Epidermal melanocyte (primary cell): Measurements from ENCODE around the gene BAK1.
"Not testable (repeated sequence)": the region's sequence is repeated elsewhere in the genome, so short reads cannot be mapped to it uniquely, and the experiment has no call there.

Experiments used
- DNase-seq: peaks from one replicate; pipeline ENCODE4 v3.0.0; 2011; ENCODE audit warnings: low spot score; ENCODE audit not compliant: insufficient read length

The BAK1 gene

GRCh38 chr6:33609019-33609418 lies 28.9 kb upstream of the BAK1 start:
- no peak for DNase-seq

DNA sequence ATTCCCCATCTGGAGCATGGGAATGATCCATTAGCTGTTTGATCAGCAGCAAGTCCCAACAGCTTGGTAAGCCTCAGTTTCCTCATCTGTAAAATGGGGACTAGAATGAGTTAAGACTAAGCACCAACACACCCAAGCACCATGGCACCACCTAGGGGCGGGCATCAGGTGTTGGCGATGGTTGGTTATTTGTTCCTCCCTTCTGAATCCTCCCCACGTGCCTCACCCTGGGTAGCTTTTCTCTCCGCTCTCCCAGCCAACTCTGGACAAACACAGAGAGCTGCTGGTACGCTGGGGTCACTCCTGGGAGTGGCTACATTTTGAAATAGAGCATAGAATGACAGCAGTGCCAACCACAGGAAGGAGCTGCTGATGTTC lies 27.7 kb upstream of the BAK1 start:
- no peak for DNase-seq

DNA sequence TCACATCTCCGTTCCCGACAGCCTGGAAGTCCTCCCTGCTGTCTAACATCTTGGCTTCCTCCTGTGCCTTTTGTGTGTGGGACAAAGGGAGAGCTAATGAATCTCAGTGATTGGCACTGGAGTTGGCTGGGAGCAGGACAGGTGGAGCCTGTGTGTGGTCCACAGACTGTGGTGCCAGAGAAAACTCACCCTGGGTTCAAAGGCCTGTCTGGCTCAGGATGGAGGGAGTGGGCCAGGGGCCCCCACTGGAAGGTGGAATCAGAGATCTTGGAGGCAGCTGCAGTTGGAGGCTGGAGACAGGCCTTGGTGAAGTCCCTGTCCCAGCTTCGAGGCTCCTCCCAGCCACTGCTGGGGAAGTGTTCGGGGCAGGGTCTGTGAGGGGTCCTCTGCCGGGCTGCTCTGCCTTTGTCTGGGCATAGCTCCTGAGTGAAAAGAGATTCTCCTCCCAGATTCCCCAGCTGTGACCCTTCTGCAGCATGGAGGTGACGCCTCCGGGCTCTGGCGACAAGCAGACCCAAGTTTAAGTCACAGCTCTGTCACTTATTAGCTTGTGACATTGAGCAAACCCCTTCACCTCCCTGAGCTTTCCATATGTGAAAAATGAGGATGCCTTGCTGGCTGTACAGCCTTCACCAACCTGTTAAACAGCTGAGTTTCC lies 27.2 kb upstream of the BAK1 start:
- DNase-seq, result no peak

- DNase-seq, result no peak
Measured at GRCh38 chr6:33606642-33607041, 26.6 kb upstream of the BAK1 start.

DNA sequence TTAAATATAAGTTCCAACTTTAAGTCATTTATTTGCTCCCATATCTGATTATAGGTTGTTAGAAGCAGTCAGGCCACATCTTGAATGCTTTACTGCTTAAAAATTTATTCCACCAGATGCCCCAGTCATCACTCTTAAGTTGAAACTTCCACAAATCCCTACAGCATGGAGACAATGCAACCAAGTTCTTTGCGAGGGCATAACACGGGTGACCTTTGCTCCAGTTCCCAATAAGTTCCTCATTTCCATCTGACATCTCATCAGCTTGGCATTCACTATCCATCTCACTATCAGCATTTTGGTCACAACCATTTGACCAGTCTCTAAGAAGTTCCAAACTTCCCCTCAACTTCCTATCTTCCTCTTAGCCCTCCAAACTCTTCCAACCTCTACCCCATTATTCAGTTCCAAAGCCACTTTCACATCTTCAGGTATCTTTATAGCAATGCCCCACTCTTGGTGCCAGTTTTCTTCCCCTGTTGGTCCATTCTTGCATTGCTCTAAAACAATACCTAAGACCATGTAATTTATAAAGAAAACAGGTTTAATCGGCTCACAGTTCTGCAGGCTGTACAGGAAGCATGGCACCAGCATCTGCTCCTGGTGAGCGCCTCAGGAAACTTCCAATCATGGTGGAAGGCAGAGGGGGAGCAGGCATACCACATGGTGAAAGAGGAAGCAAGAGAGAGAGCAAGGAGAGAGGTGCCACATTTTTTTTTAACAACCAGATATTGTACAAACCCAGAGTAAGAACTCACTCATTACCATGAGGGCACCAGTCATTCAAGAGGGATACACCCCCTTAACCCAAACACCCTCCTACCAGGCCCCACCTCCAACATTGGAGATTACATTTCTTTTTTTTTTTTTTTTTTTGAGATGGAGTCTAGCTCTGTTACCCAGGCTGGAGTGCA lies 25.1 kb upstream of the BAK1 start:
- DNase-seq, result no peak

DNA sequence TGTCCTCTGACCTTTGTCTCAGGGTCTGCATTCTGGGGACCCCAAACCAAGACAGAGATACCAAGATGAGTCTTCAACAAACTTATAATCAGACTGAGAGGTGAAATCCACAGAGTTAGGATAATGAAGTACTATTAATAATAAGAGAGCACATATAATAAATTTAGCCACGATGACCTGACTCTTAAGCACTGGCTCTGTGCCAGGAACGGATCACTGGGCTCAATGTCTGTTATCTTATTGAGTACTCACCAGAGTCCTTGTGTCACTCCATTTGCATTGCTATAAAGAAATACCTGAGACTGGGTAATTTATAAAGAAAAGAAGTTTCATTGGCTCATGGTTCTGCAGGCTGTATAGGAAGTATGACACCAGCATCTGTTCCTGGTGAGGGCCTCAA lies 22.1 kb upstream of the BAK1 start:
- no peak for DNase-seq

DNA sequence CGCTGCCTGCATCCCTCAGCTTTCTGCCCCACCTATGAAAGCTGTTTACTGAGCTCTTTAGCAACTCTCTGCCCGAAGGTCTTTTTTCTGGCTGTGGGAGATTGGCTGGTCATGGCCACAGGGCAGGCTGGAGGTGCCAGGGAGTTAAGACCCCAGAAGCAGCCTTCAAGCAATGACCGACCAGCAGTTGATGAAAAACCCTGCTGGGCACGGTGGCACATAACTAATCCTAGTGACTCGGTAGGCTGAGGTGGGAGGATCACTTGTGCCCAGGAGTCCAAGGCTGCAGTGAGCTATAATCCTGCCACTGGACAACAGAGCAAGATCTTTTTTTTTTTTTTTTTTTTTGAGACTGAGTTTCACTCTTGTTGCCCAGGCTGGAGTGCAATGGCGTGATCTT lies 20.7 kb upstream of the BAK1 start:
- no peak for DNase-seq

- DNase-seq, result no peak
Measured at GRCh38 chr6:33599413-33599938, 19.4 kb upstream of the BAK1 start.

DNA sequence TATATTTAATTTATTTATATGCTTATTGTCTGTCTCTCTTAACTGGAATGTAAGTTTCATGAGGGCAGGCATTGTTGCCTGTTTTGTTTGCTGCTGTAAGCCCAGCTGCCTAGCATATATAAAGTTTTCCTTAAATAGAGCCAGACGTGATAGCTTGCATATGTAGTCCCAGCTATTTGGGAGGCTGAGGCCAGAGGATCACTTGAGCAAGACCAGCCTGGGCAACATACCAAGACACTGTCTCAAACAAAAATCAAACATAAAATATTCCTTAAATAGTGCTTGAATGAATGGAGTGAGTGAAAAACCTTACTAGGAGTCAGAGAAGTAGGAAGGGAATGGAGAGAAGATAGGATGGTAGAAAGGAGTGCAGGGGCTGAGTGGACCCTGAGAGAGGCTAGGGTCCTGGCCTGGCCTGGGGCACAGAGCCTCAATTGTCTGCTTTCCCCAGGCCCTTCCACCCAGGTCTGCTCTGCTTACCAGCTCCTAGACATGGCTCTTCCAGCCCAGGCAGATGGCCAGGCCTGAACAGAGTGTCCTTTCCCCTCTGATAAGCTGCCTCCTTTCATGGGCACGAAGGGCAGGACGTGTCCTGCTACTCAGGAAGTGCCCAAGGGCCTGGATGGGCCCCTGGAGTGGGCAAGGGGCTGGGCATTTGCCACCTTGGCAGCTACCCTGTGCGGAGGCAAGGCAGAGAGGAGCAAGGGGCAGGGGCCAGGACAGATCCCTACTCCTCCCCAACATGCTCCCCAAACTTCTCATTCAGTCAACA lies 17.7 kb upstream of the BAK1 start:
- DNase-seq, result no peak

- not testable (repeated sequence) for DNase-seq
Measured at GRCh38 chr6:33596894-33597293, 16.8 kb upstream of the BAK1 start.

GRCh38 chr6:33595001-33595846 lies 15.1 kb upstream of the BAK1 start:
- DNase-seq, result no peak

DNA sequence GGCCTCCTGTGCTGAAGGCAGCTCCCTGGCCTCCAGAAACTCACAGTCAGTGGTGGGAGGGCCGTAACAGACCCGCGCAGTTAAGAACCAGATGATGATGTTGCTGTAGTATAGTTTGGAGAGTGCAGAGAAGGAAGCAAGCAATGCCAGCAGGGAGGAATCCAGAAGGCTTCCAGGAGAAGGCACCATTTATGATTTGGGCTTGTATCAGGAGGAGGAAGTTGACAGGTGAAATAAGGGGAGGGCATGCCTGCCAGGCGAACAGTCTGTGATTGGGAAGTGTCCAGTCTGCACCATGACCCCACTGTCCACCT lies 13.3 kb upstream of the BAK1 start:
- DNase-seq, result no peak

DNA sequence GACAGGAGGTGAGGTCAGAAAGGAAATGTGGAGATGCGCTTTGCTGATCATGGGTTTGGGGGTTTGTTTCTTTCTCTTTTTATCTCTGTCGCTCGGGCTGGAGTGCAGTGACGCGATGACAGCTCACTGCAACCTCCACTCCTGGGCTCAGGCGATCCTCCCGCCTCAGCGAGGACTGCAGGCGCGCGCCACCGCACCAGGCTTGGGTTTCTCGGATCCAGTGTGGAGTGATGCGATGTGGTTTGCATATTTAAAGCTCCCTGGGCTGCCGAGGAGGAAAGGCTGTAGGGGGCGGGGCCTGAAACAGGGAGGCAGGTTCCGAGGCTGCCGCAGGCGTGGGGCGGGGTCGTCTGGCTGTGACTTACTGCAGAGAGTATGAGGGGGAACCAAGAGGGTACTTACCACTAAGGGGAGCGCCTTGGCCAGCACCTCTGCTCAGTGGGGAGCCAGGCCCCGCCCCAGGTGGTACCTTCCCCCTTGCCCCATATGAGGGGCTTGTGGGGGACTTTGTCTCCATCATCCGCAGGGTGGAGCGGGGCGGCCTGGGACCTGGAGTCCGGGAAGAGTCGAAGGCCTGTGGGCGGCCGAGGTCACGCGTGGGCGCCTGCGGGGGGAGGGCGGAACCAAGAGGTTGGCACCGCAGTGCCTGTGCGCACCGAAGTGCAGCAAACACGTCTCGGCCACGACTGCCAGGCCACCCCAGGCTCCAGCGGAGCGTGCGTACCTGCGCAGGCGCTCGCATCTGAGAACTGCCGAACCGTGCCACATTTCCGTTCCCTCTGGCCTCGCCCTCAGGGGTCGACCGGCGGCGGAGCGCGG lies 12.7 kb upstream of the BAK1 start:
- no peak for DNase-seq

GRCh38 chr6:33592280-33592594 lies 12.2 kb upstream of the BAK1 start:
- no peak for DNase-seq

GRCh38 chr6:33591424-33592032 lies 11.5 kb upstream of the BAK1 start:
- no peak for DNase-seq

DNA sequence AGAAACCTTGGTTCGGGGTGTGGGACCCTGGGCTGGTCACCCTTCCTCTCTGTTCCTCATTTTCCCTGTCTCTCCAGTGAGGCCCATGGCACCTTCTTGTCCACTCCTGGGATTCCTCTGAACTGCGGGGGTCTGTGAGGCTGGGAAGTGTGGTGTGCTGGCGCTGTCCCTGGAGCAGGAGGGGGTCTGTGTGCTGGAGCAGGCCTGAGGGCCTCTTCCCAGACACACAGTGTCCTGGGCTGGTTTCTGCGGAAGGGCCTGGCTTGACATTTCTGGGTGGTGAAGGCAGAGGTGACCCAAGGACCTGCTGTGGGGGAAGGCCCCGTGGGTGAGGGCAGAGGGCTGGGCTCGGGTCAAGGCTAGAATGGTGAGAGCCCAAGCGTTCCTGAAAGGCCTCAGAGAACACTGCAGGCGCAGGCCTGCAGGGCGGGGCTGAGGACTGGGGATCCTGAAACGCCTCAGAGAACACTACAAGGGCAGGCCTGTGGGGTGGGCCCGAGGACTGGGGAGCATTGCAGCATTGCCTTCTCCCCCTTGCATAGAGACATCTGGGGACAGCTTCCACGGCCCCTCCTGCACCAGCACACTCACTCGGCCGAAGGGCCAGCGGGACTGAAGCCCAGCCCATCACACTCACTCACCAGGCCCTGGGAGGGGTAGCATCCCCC lies 10.6 kb upstream of the BAK1 start:
- DNase-seq, result no peak

- peak; percentile 77 for DNase-seq
Measured at GRCh38 chr6:33589731-33590530, 9.9 kb upstream of the BAK1 start.

DNA sequence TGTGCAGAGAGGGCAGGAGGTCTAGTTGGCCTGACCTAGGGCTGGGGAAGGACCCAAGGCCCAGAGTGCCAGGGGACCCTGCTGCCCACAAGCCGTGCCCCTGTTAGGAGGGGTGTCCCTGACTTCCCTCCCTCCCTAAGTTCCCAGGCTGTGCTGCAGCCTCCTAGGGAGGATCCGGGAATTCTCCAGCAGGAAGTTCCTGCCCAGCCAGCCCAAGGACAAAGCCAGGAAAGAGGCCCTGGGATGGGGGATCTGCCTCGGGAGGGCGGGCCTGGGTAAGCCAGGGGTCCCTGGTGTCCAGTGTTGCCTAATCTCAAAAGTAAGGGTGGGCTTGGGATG lies 9.3 kb upstream of the BAK1 start:
- DNase-seq, result no peak

DNA sequence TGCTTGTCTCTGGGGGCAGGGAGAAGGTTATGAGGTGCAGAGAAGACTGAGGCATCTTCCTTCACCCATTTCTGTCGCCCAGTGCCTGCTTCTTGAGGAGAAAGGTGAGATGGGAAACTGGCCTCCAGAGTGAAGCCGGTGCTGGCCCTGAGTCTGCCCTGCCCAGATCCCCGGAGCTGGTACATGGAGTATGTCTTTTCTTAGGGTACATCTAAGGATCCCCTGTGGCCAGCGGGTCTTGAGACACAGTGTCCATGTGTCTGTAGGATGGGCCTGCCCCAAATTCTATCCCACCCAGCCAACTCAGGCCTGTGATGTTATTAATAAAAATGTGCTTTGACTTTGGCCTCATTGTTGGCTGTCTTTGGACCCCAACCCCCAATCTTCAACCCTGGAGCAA lies 8.8 kb upstream of the BAK1 start:
- no peak for DNase-seq
